Heart right ventricle (tissue), 16 donors: ENCODE data around the gene TAX1BP1. TPM values are rescaled to one million over a fixed set of nuclear protein-coding genes. Genes with fewer than 3 reads are reported as not detected.

Experiments
- ATAC-seq, 8 donors: fragments of 200-7000 bp; cut with Tn5 transposase; one replicate each; pipeline ENCODE4 v1.9.1; 2020; ENCODE audit warnings: mild to moderate bottlenecking in 8 of 8, moderate library complexity in 8 of 8, moderate number of reproducible peaks in 1 of 8
- DNase-seq, 2 donors: peaks; one replicate each; pipeline ENCODE4 v3.0.0-alpha.2; 2020
- H3K27ac ChIP-seq, 10 donors: fragments of 200-600 bp; sonication (generic) in 2 of 10; one replicate each; pipeline versions ENCODE4 v1.5.0 to v1.8.0; 2020 to 2022; ENCODE audit warnings: mild to moderate bottlenecking in 3 of 10
- H3K27me3 ChIP-seq, 7 donors: fragments of 200-600 bp; one replicate each; pipeline ENCODE4 v1.8.0; 2021 to 2022; ENCODE audit warnings: mild to moderate bottlenecking in 2 of 7
- H3K36me3 ChIP-seq, 9 donors: fragments of 200-600 bp; sonication (generic) in 1 of 9; one replicate each; pipeline versions ENCODE4 v1.5.0 to v1.8.0; 2020 to 2022; ENCODE audit warnings: mild to moderate bottlenecking in 2 of 9
- H3K4me1 ChIP-seq, 9 donors: fragments of 200-600 bp; sonication (generic) in 1 of 9; one replicate each; pipeline versions ENCODE4 v1.5.0 to v1.8.0; 2020 to 2022; ENCODE audit warnings: mild to moderate bottlenecking in 4 of 9
- H3K4me3 ChIP-seq, 10 donors: fragments of 200-600 bp; sonication (generic) in 2 of 10; one replicate each; pipeline versions ENCODE4 v1.5.0 to v1.8.0; 2020 to 2022; ENCODE audit warnings: mild to moderate bottlenecking in 7 of 10, moderate library complexity in 2 of 10
- H3K9me3 ChIP-seq, 11 donors: fragments of 200-600 bp in 10 of 11; sonication (generic) in 2 of 11; one replicate each; pipeline versions ENCODE4 v1.5.0 to v1.8.0; 2013 to 2022; ENCODE audit warnings: mild to moderate bottlenecking in 2 of 11, control low read depth in 1 of 11, moderate library complexity in 1 of 11
- WGBS, 2 donors: extraction: QIAGEN DNeasy Blood & Tissue Kit; methylation state at CpG; one replicate each; pipeline ENCODE4 v1.1.7; 2013; ENCODE audit warnings: inconsistent platforms in 1 of 2; 5-methylcytosine and 5-hydroxymethylcytosine counted together
- intact Hi-C, 10 donors: fragments of 100-400 bp; cut with DNase I; formaldehyde crosslinking; loops; one replicate each; pipeline versions ENCODE4 v1.11.1 to v1.14.2; 2022
- polyA plus RNA-seq, 2 donors: library from polyadenylated mRNA; stranded (reverse); fragments of 200-250 nt; gene quantifications; one replicate each; pipeline ENCODE4 v1.2.3, GENCODE V29; 2013
- total RNA-seq, 10 donors: library from RNA; stranded (reverse); fragmentation: NEBNext Ultra II Directional in 3 of 10; extraction: Animal tissue kit (Norgen Biotek cat#: 25700) in 3 of 10; gene quantifications; one replicate each; pipeline versions ENCODE4 v1.2.1 to v1.2.4, GENCODE V29; 2021 to 2023
- TF ChIP-seq, protein P1 (sequence below), 9 donors: fragments of 200-600 bp; sonication (generic) in 2 of 9; IDR thresholded peaks; one replicate each; pipeline versions ENCODE4 v1.5.0 to v1.8.0; 2021 to 2022; ENCODE audit warnings: antibody characterized with exemption in 9 of 9, mild to moderate bottlenecking in 5 of 9, moderate library complexity in 1 of 9
- donor health status: Arrhythmogenic right ventricular cardiomyopathy.
- donor health status: ischemic (EF 13 %, LVEDD 7.1; RV severe dilation, severe dysfunction).
- donor health status: healthy with polysubstance abuse.
- donor health status: DM: no; HTN: yes; CAD: no.
- donor health status: DM: no; HTN: no; CAD: no.
- donor health status: ischemic (EF 25% LVEDD 6.9; RV normal size, moderate dysfunction).
- donor health status: ischemic (EF 25% LVEDD 5.7; RV mildly dilated, moderate dysfunction).
- donor health status: healthy.
- donor health status: DM: yes; HTN: yes; CAD: no.
- donor health status: Ischemic cardiomyopathy.
- donor health status: ischemic (EF 35%, LVEDD 5.7; RV mildly dilated, moderate dysfunction).
- donor health status: nonischemic (EF 11% LVEDD 7.7; RV severe dilation, severe dysfunction).
- donor health status: DM: yes; HTN: yes; CAD: no.
- donor health status: PGD.
- donor health status: ischemic (EF 29% LVEDD 5.4; RV normal size, mild dysfunction).
- donor health status: nonischemic (EF 23%, LVEDD 6.1; RV moderate dilation, normal function).

Gene TAX1BP1
- total and polyA plus RNA-seq, 12 donors = 54.0 to 190 (median 165) TPM

DNA sequence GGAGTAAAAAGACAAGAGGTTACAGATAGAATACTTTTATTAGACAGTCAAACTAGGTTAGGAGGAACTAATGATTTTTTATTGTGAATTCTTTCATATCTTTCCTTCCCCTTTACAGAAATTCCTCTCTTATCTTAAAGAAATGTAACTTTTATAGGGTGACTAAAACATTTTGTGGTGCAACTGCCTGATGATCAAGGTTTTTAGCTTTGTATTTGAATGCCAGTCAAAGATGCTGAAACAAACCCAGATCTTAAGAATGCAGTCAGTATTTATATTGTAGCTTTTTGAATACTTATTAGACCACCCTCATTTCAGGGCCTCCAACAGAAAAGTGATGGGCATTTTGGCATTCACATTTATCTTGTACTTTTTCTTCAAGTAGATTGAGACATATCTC, 27.4 kb downstream of the TAX1BP1 start:
- TF ChIP-seq, protein P1, sequence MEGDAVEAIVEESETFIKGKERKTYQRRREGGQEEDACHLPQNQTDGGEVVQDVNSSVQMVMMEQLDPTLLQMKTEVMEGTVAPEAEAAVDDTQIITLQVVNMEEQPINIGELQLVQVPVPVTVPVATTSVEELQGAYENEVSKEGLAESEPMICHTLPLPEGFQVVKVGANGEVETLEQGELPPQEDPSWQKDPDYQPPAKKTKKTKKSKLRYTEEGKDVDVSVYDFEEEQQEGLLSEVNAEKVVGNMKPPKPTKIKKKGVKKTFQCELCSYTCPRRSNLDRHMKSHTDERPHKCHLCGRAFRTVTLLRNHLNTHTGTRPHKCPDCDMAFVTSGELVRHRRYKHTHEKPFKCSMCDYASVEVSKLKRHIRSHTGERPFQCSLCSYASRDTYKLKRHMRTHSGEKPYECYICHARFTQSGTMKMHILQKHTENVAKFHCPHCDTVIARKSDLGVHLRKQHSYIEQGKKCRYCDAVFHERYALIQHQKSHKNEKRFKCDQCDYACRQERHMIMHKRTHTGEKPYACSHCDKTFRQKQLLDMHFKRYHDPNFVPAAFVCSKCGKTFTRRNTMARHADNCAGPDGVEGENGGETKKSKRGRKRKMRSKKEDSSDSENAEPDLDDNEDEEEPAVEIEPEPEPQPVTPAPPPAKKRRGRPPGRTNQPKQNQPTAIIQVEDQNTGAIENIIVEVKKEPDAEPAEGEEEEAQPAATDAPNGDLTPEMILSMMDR (IDR thresholded peaks at IDR 0.05) = no peak
- intact Hi-C loops = no loop called here
- Histone ChIP-seq H3K36me3 (peaks cover 0 to 64% (median 16%) of the 10 kb centered on the region in 9 donors), H3K27ac (no peak overlapping the region), H3K27me3 (no peaks in the 10 kb centered on the region), H3K9me3 (no peaks in the 10 kb centered on the region), H3K4me1 (peaks cover 0 to 30% (median 7%) of the 10 kb centered on the region in 9 donors), H3K4me3 (no peak overlapping the region)
- DNase-seq = no peak
- ATAC-seq = no peak

DNA sequence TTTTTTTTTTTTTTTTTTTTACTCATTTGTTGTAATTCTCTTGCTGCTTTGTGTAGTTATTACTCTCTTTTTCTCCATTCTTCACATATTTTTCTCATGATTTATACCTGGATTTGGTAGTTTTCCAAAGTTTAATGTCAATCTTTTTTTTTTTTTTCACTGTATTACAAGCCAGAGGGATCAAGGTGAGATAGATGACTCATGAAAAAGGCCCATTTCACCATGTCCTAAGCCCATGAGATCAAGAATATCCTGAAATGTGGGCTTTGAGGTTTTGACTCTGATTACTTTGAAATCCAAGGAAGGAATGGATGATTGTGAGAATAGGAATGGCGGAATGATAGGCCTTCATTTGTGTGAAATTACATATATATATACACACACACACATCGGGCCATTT, 31.1 kb downstream of the TAX1BP1 start:
- 98% methylated on average over 2 of the region's 2 CpGs for WGBS, 2 donors
- TF ChIP-seq, protein P1 (IDR thresholded peaks at IDR 0.05) = no peak
- Histone ChIP-seq H3K9me3 (no peaks in the 10 kb centered on the region), H3K27ac (no peak overlapping the region), H3K4me3 (no peak overlapping the region), H3K4me1 (peaks cover 0 to 21% (median 0%) of the 10 kb centered on the region in 9 donors), H3K27me3 (no peaks in the 10 kb centered on the region), H3K36me3 (peaks cover 0 to 67% (median 16%) of the 10 kb centered on the region in 9 donors)
- intact Hi-C loops = loop anchor here in 1 of 10 donors (10.0 kb wide), 1 partner anchor 576 kb away; no protein-coding TSS in a partner anchor
- ATAC-seq (no peak), DNase-seq (no peak)

DNA sequence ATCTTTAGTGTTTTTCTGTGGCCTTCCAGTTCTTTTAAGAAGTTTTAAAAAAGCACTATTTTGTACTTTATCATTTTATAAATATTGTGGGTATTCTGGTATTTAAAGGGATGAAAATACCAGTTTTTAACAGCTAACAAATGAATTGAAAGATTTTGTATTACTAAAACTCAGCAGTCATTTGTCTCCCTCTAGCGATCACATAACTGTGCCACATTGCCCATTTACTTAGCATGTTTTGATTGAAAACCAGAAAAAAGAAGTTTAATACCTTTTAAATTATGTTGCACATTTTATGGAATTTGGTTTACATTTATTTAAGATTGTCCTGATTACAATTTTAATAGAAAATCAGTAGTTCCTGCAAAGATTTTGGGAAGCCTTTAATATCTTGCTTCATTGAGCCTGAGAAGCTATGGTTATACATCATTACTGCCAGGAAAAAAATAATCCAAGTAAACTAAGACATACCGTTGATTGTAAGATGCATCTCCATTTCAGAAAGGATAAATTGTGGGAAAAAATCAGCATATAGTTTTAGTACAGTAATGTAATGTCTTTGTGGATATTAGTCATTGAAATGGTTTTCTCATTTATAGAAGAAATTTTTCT, 34.9 kb downstream of the TAX1BP1 start:
- TF ChIP-seq, protein P1 (IDR thresholded peaks at IDR 0.05) = peak; percentile 9 to 72 (median 58)
- DNase-seq (no peak), ATAC-seq (no peak)
- Histone ChIP-seq H3K27ac (no peak overlapping the region), H3K27me3 (no peaks in the 10 kb centered on the region), H3K9me3 (no peaks in the 10 kb centered on the region), H3K4me3 (no peak overlapping the region), H3K4me1 (peaks cover 0 to 27% (median 0%) of the 10 kb centered on the region in 9 donors), H3K36me3 (peaks cover 0 to 45% (median 11%) of the 10 kb centered on the region in 9 donors)
- intact Hi-C loops = loop anchor here in 1 of 10 donors (10.0 kb wide), 1 partner anchor 580 kb away; no protein-coding TSS in a partner anchor
- WGBS, 2 donors = 61 to 67% methylated on average over 2 of the region's 2 CpGs

DNA sequence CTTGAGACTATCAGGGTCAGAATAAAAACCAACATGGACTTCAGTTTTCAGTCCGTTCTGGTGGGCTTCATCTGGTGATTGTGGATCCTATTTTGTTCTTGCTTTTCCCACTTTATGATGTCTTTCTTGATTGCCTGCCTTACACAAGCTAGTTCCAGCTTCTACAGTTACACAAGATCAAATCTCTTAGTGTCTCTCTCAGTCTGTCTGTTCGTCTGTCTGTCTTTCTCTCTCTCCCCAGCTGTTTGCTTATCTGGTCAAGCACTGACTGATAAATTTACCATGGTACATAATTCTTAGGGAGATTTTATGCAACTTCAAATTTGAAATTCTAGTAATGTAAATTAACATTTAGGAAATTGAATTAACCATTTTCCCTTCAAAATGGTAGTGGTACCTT, 35.8 kb downstream of the TAX1BP1 start:
- no peak overlapping the region for H3K4me3 ChIP-seq
- intact Hi-C loops = loop anchor here in 1 of 10 donors (10.0 kb wide), 1 partner anchor 581 kb away; no protein-coding TSS in a partner anchor
- no peak overlapping the region for H3K27ac ChIP-seq
- TF ChIP-seq, protein P1 (IDR thresholded peaks at IDR 0.05) = no peak
- 75 to 76% methylated on average over 2 of the region's 2 CpGs for WGBS, 2 donors
- peaks cover 0 to 37% (median 5%) of the 10 kb centered on the region in 9 donors for H3K36me3 ChIP-seq
- no peaks in the 10 kb centered on the region for H3K27me3 ChIP-seq
- no peaks in the 10 kb centered on the region for H3K9me3 ChIP-seq
- ATAC-seq (no peak), DNase-seq (no peak)
- peaks cover 0 to 33% (median 0%) of the 10 kb centered on the region in 9 donors for H3K4me1 ChIP-seq
